Natural killer cell treated with Interleukin-12 subunit alpha and Interleukin-12 subunit beta and Interleukin-15 and Interleukin-18, amount 100 ng/mL, for 72 hours (primary cell): ENCODE data around the gene RIC1. TPM values are rescaled to one million over a fixed set of nuclear protein-coding genes. Genes with fewer than 3 reads are reported as not detected.
"Not testable (repeated sequence)": the region's sequence is repeated elsewhere in the genome, so short reads cannot be mapped to it uniquely, and the experiment has no call there.

ENCODE experiments used
- ATAC-seq, 2 donors: fragments of 150-1000 bp; cut with Tn5 transposase in 1 of 2; sonication (Bioruptor Pico), chemical (Tn5 transposase) in 1 of 2; 2 replicates each; pipeline ENCODE4 v1.10.0; 2021
- DNase-seq: peaks from one replicate; pipeline ENCODE4 v3.0.0; 2022; ENCODE audit warnings: low spot score
- H3K27ac Mint-ChIP-seq, 2 donors: 1 replicate in 1 of 2; 2 replicates in 1 of 2; pipeline ENCODE4 v1.8.0; 2022; ENCODE audit warnings: mixed read lengths in 2 of 2, mild to moderate bottlenecking in 1 of 2, moderate library complexity in 1 of 2
- H3K27me3 Mint-ChIP-seq, 2 donors: 1 replicate in 1 of 2; 2 replicates in 1 of 2; pipeline ENCODE4 v1.8.0; 2022; ENCODE audit warnings: mixed read lengths in 2 of 2
- H3K36me3 Mint-ChIP-seq: one replicate; pipeline ENCODE4 v1.8.0; 2022; ENCODE audit warnings: mixed read lengths
- H3K4me1 Mint-ChIP-seq, 2 donors: 1 replicate in 1 of 2; 2 replicates in 1 of 2; pipeline ENCODE4 v1.8.0; 2022; ENCODE audit warnings: low read depth in 2 of 2, mixed read lengths in 2 of 2, mild to moderate bottlenecking in 1 of 2
- H3K4me3 Mint-ChIP-seq: one replicate; pipeline ENCODE4 v1.8.0; 2022; ENCODE audit warnings: mixed read lengths
- H3K9me3 Mint-ChIP-seq: 2 replicates; pipeline ENCODE4 v1.8.0; 2022; ENCODE audit warnings: mixed read lengths
- total RNA-seq, 2 donors: library from RNA; stranded (reverse); gene quantifications; one replicate each; pipeline ENCODE4 v1.2.3, GENCODE V29; 2022

The RIC1 gene
- total RNA-seq, 2 donors from 2014 or later = 25.4 to 36.1 TPM

DNA sequence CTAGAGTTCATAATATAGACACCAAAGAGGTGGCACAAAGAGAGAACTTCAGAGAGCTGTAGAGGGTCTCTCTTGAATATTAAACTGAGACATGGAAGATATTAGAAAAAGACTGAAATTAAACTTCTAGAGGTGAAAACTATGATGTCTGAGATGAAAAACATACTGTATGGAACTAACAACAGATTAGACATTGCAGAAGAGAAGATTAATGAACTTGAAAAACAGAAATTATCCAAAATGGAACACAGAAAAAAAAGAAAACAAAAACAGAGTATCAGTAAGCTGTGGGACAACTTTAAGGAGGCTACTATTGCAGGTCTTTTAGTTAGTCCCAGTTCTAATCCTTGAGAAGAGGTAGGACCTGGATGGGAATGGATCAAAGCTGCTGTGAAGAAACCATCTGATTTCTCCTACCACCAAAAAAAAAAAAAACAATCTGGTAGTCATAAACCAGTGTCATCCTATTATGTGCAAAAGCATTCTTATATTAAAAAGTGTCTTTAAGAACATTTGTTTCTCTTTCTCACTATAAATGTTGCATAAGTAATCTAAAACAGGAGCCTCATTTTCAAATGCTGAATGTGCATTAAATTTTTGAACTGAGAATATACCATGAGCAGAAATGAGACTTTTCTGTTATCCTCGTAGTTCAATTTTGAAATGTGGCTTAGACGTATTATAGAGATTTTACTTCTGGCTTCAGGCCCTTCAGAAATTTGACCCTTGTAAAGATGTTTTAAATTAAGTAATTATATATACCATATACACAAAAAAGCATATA, 107.8 kb downstream of the RIC1 start:
- no peak for ATAC-seq
- H3K27ac Mint-ChIP-seq = no peak overlapping the region
- no peaks in the 10 kb centered on the region for H3K4me1 Mint-ChIP-seq
- DNase-seq = no peak
- H3K36me3 Mint-ChIP-seq = peaks cover 11% of the 10 kb centered on the region
- no peaks in the 10 kb centered on the region for H3K9me3 Mint-ChIP-seq
- H3K27me3 Mint-ChIP-seq = no peaks in the 10 kb centered on the region
- no peak overlapping the region for H3K4me3 Mint-ChIP-seq

DNA sequence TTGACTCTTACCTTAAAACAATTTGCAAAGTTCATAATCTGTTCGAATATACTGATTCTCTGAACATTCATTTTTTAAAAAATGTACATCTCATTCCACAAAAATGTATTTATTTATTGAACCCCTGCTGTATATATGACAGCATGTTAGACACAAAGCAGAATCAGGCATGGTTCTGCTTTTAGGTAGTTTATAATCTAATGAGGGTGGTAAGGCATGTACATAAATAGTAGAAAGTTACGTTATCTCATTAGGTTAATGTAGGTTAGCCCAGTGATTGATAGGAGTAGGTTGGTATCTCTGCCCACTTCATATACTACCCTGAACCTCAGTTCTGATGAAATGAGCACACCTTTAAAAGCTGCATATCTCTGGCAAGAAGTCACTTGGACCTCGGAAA, 114.2 kb downstream of the RIC1 start:
- Mint-ChIP-seq H3K27me3 (no peaks in the 10 kb centered on the region), H3K27ac (no peak overlapping the region), H3K9me3 (no peaks in the 10 kb centered on the region), H3K4me1 (no peaks in the 10 kb centered on the region), H3K36me3 (peaks cover 18% of the 10 kb centered on the region), H3K4me3 (no peak overlapping the region)
- ATAC-seq = no peak
- DNase-seq = no peak

DNA sequence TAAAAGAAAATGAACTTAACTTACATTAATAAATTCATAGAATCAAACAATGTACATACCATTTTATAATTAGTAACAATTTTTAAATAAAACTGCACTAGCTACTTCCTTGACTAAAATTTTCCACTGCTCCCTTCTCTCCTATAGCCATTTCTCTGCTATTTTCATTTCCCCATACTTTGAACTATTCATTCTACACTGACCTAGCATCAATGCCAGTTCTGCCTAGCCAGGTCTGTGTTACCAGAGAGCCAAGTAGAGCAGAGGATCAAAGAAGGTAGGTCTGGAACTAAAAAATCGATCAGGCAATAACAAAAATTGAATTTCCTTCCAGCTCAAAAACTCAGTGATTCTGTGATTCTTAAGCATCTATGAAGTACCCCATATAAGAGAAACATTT, 119.5 kb downstream of the RIC1 start:
- Mint-ChIP-seq H3K27ac (peak overlapping the region in 1 of 2 donors; percentile 4), H3K9me3 (no peaks in the 10 kb centered on the region), H3K4me3 (no peak overlapping the region), H3K27me3 (no peaks in the 10 kb centered on the region), H3K4me1 (peaks cover 0 to 4% of the 10 kb centered on the region in 2 donors), H3K36me3 (peaks cover 5% of the 10 kb centered on the region)
- ATAC-seq (no peak), DNase-seq (no peak)

DNA sequence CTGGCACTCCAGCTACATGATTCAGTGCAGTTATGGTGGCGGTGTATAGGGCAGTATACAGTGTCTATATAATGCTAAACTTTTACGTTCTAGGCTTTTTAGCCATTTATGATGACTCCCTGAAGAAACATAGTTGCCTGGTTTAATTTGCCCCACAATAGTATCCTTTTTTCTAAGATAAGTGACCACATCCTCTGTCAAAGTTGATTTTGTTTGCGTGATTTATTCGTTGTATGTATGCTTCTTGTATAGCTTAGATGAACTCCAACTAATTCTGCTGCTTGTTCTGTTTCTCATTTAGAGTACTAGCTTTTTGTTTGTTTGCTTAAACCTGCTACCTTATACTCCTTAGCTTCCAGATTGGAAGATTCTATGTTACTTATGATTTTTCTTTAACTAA, 120.4 kb downstream of the RIC1 start:
- H3K9me3 Mint-ChIP-seq = no peaks in the 10 kb centered on the region
- no peak for DNase-seq
- peaks cover 0 to 4% of the 10 kb centered on the region in 2 donors for H3K4me1 Mint-ChIP-seq
- no peak overlapping the region for H3K4me3 Mint-ChIP-seq
- H3K36me3 Mint-ChIP-seq = peaks cover 5% of the 10 kb centered on the region
- no peak for ATAC-seq
- no peaks in the 10 kb centered on the region for H3K27me3 Mint-ChIP-seq
- no peak overlapping the region for H3K27ac Mint-ChIP-seq

DNA sequence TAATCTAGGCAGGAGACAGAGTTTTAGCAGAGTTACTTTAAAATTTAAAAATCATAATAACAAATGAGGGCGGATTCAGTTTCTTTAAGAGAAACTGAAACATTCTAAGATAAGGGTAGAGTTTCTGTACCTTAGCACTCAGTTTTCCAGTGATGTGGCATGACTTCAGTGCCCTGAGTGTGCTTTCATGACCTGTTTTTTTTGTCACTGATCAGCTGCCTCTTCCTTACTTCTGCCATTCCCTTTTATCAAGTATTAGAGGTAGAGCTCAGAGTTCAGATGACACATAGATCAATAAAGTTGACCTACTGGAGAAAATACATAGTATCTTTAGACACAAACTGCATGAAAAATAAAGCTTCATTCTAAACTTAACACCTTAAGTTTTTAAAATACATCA, 121.7 kb downstream of the RIC1 start:
- Mint-ChIP-seq H3K36me3 (no peaks in the 10 kb centered on the region), H3K27me3 (no peaks in the 10 kb centered on the region), H3K4me1 (peaks cover 0 to 4% of the 10 kb centered on the region in 2 donors), H3K9me3 (no peaks in the 10 kb centered on the region), H3K4me3 (no peak overlapping the region), H3K27ac (no peak overlapping the region)
- DNase-seq (no peak), ATAC-seq (no peak)

DNA sequence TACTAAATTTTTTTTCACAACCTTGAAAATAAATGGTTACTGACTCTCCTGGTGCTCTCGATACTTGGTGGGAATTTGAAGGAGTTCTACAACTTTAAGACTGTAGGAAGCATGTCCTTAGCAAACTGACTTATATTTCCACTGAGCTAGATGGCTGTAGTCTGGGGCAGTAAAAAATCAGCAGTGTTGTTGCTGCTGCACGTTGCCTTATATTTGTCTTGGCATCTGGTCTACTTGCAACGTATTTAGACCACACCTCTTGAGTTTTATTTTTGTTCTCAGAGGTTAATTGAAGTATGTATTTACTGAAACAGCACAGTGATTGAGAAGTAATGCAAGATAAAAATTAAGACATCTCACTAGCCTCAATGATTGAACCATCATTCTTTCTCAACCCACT, 127.7 kb downstream of the RIC1 start:
- Mint-ChIP-seq H3K36me3 (peaks cover 4% of the 10 kb centered on the region), H3K27ac (no peak overlapping the region), H3K4me1 (no peaks in the 10 kb centered on the region), H3K4me3 (no peak overlapping the region), H3K27me3 (no peaks in the 10 kb centered on the region), H3K9me3 (no peaks in the 10 kb centered on the region)
- DNase-seq (no peak), ATAC-seq (no peak)

DNA sequence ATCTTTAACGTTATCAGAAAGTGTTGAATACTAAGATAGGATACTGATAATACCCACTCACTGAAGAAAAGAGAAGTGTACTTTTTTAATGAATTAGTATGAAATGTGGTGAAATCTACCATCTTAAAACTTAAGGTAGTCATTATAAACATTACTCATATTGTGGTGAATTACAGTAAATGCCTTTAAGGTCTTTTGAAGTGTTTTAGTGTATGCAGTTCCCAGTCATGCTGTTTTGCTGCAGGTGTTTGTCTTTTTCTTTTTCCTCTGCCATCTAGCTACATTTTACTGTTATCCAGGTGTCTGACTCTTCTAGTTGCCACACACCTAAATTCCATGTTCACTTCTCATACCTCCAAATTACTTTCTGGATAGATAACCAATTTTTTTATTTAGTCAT, 131.4 kb downstream of the RIC1 start:
- Mint-ChIP-seq H3K9me3 (no peaks in the 10 kb centered on the region), H3K4me1 (peaks cover 0 to 3% of the 10 kb centered on the region in 2 donors), H3K36me3 (peaks cover 10% of the 10 kb centered on the region), H3K27me3 (no peaks in the 10 kb centered on the region), H3K27ac (no peak overlapping the region), H3K4me3 (no peak overlapping the region)
- ATAC-seq (no peak), DNase-seq (no peak)

DNA sequence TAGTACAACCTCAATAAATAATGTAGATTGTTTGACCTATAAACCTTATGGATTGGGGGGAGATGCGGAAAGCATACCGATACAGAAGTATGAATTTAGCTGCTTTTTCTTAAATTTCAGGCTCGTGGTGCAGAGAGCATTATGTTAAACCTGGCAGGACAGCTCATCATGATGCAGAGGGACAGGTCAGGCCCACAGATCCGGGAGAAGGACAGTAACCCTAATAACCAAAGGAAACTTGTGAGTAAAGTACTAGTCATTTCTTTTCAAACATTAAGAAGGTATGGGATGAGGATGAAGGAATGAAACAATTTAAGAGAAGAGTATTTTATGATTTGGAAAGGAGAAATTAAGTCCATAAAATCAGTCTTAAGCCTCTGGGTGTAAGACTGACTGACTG, 133.5 kb downstream of the RIC1 start:
- Mint-ChIP-seq H3K27ac (peak overlapping the region in 1 of 2 donors; percentile 9), H3K4me1 (peaks cover 0 to 3% of the 10 kb centered on the region in 2 donors), H3K36me3 (peaks cover 21% of the 10 kb centered on the region), H3K9me3 (no peaks in the 10 kb centered on the region), H3K4me3 (no peak overlapping the region), H3K27me3 (no peaks in the 10 kb centered on the region)
- DNase-seq (no peak), ATAC-seq (no peak)

DNA sequence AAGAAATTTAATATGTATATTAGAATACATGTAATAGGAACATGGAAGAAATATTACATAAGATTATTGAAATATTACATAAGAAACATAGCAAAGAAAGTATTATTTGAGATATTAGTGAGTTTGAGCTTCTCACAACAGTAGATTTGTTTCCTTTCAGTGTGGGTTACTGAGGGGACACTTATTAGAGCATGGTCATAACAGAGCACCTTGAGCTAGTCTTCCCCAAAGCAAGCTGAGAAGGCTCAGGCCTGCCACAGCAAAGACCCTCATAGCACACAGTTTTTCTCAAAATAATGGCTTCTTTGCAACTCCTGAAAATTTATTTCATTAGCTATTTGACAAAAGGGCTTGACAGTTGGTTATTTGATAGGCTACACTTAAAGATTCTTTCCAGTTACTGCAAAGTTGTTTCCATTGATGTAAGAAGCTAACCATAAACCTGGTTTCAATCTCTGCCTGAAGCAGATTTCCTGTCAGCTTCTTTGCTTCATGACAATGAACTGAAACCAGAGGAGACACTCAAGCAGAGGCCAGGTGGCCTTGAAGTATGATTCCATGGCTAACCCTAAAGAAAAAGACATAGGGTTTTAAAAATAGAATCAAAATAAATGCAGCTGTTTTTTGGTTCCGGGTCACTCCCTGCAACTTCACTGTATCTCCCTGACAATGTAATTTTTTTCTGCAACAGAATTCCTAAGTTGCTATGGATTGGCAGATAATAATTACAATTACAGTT, 135.4 kb downstream of the RIC1 start:
- Mint-ChIP-seq H3K4me3 (no peak overlapping the region), H3K27me3 (no peaks in the 10 kb centered on the region), H3K27ac (no peak overlapping the region), H3K4me1 (peaks cover 6 to 13% of the 10 kb centered on the region in 2 donors), H3K9me3 (no peaks in the 10 kb centered on the region), H3K36me3 (peaks cover 17% of the 10 kb centered on the region)
- DNase-seq = no peak
- ATAC-seq = no peak

DNA sequence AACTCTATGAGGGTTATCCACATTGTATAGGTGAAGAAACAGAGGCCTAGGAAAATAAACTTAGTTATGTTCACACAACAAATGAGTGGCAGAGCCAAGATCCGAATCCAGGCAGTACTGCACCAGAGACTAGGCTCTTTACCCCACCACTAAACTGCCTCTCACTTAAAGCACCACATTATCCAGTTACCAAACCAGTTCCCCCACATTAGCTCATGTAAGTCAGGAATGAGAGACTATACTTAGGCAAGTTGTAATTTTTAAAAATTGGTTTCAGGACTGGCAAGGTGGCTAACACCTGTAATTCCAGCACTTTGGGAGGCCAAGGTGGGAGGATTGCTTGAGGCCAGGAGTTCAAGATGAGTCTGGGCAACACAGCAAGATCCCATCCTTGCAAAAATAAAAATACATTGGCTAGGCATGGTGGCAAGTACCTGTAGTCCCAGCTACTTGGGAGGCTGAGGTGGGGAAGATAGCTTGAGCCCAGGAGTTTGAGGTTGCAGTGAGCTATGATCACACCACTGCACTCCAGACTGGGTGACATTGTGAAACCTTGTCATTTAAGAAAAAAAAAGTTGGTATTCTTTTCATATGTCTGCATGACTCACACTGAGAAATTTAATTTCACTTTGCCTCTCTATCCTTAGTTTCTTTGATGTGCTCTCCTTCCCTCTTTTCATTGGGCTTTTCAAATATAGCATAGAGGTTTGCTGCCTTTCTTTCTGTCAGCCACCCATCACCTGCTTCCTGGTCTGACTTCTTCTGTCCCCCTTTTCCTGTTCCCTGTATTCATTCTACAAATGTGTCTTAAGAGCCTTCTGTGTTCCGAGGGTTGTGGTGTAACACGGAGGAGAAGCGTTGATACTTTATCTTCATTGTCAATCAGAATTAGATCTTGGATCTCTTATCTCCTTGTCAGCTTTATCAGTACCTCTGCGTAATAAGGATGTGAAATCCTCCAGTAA, 139.3 kb downstream of the RIC1 start:
- Mint-ChIP-seq H3K27me3 (no peaks in the 10 kb centered on the region), H3K9me3 (no peaks in the 10 kb centered on the region), H3K4me3 (peak overlapping the region; percentile 48), H3K36me3 (peaks cover 25% of the 10 kb centered on the region), H3K4me1 (peaks cover 6 to 13% of the 10 kb centered on the region in 2 donors), H3K27ac (peak overlapping the region; percentile 18)
- DNase-seq (no peak), ATAC-seq (peak; percentile 83 to 89)

DNA sequence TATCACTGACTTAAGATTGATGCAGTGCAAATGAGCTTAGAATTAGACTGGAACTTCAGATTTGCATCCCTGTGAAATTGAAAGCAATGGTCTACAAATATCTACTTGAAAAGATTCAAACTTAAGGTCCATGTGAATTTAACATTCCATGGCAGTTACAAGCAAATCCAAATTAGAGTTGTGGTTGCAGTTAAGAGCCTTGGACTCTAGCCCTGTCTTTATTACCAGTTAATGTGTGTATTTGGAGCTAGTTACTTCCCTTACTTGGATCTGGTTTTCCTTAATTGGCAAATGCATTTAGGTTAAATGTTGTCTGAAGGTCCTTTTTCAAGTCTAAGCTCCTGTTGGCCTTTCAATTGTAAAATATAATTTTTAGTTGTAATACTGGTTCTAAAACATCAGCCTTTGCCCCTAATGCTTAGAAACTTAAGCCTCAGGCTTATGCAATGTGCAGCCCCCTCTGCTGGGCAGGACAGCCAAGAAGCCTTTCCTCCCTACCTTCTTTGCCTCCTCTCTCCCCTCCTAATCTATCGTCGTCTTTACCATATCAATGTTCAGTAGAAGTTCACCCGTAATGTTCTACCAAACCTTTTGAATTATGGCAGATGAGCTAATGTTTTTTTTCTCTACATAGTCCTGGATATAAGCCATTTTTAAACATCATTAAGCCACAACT, 144.6 kb downstream of the RIC1 start:
- Mint-ChIP-seq H3K27me3 (no peaks in the 10 kb centered on the region), H3K4me3 (no peak overlapping the region), H3K9me3 (peaks cover 3% of the 10 kb centered on the region), H3K36me3 (peaks cover 25% of the 10 kb centered on the region), H3K4me1 (peaks cover 4 to 6% of the 10 kb centered on the region in 2 donors), H3K27ac (no peak overlapping the region)
- DNase-seq = no peak
- ATAC-seq = no peak

DNA sequence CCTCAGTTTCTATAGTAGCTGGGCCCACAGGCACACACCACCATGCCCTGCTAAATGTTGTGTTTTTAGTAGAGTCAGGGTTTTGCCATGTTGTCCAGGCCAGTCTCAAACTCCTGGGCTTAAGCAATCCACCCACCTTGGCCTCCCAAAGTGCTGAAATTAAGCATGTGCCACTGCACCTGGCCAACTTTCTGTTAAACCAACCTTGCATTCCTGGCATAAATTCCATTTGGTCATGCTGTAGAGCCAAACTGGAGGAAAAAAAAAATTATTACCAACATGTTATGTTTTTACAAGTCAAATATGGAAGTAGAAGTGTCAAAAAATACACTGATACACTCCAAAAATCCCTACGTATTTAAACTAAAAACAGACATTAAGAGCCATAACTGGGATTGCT, 149.9 kb downstream of the RIC1 start:
- Mint-ChIP-seq H3K36me3 (peaks cover 46% of the 10 kb centered on the region), H3K27ac (no peak overlapping the region), H3K4me3 (no peak overlapping the region), H3K9me3 (peaks cover 23% of the 10 kb centered on the region), H3K27me3 (no peaks in the 10 kb centered on the region), H3K4me1 (peaks cover 11 to 25% of the 10 kb centered on the region in 2 donors)
- ATAC-seq (no peak), DNase-seq (no peak)

DNA sequence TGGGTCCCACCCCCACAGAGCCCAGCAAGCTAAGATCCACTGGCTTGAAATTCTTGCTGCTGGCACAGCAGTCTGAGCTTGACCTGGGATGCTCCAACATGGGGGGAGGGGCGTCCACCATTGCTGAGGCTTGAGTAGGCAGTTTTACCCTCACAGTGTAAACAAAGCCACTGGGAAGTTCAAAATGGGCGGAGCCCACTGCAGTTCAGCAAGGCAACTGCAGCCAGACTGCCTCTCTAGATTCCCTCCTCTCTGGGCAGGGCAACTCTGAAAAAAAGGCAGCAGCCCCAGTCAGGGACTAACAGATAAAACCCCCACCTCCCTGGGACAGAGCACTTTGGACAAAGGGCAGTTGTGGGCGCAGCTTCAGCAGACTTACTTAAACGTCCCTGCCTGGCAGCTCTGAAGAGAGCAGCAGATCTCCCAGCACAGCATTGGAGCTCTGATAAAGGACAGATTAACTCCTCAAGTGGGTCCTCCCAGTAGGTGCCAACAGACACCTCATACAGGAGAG, 150.9 kb downstream of the RIC1 start:
- H3K4me3 Mint-ChIP-seq, H3K27me3 Mint-ChIP-seq, DNase-seq, H3K27ac Mint-ChIP-seq, ATAC-seq: not testable (repeated sequence)
- peaks cover 44% of the 10 kb centered on the region for H3K36me3 Mint-ChIP-seq
- peaks cover 23% of the 10 kb centered on the region for H3K9me3 Mint-ChIP-seq
- H3K4me1 Mint-ChIP-seq = peaks cover 11 to 24% of the 10 kb centered on the region in 2 donors
